Epithelial cell of esophagus (primary cell): Measurements from ENCODE around the gene SDSL.

ENCODE experiments used
- DNase-seq: peaks from one replicate; pipeline ENCODE4 v3.0.0; 2010; ENCODE audit warnings: low read depth
- H3K4me3 ChIP-seq: 2 replicates; pipeline ENCODE4 v1.5.1; 2011; ENCODE audit warnings: mild to moderate bottlenecking, low read length, control low read depth
- TF ChIP-seq, protein P1 (sequence below): IDR thresholded peaks from 2 replicates; pipeline ENCODE4 v1.5.1; 2011; ENCODE audit warnings: low read depth, mild to moderate bottlenecking, low read length, control low read depth, inconsistent platforms; ENCODE audit not compliant: insufficient read depth; ENCODE audit errors: missing control alignments

SDSL gene, protein sequence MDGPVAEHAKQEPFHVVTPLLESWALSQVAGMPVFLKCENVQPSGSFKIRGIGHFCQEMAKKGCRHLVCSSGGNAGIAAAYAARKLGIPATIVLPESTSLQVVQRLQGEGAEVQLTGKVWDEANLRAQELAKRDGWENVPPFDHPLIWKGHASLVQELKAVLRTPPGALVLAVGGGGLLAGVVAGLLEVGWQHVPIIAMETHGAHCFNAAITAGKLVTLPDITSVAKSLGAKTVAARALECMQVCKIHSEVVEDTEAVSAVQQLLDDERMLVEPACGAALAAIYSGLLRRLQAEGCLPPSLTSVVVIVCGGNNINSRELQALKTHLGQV

DNA sequence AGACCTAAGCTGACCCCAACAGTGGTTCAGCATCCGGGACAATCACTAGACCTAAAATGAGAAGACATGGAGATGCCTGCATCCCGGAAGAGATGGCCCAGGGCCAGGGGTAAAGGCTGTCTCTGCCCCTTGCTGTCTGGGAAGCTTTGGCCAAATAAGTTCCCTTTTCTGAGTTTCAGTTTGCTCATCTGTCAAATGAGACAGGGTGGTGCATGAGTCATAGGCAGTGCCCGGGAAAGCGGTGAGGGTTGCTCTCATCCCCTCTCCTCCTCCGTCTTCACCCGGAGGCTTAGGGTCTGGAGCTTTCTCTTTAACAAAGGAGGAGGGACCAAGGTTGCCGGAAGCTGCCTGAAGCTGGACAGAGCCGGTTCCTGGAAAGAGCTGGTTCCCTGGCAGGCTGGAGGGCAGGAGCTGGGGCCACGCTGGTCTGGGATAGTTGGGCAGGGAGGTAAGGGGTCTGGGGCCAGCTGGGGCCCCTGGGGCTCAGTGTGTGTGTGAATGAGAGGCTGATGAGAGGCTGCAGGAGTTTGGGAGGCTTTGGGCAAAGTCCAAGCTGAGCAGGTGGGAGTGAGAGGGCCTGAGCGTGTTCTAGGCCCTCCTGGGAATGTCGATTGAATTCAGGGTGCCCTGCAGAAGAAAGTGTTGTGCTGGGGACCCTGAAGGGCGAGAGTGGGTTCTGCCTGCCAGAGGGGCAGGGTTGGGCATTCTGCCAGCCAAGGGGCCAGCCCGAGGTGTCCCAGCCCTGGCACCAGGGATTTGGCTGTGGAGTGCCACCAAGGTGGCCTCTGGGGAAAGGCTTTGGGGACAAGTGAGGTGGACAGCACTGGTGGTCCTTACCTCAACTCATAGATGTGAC, at the start of gene SDSL:
TSS of gene SDSL (plus strand) at position 351 of the 856 bp plus-strand sequence. CDS start 5,603 bp downstream, outside the sequence.
- peak within 1 kb of the TSS; percentile 66 for H3K4me3 ChIP-seq
- DNase-seq = peak; percentile 88
- TF ChIP-seq, protein P1, sequence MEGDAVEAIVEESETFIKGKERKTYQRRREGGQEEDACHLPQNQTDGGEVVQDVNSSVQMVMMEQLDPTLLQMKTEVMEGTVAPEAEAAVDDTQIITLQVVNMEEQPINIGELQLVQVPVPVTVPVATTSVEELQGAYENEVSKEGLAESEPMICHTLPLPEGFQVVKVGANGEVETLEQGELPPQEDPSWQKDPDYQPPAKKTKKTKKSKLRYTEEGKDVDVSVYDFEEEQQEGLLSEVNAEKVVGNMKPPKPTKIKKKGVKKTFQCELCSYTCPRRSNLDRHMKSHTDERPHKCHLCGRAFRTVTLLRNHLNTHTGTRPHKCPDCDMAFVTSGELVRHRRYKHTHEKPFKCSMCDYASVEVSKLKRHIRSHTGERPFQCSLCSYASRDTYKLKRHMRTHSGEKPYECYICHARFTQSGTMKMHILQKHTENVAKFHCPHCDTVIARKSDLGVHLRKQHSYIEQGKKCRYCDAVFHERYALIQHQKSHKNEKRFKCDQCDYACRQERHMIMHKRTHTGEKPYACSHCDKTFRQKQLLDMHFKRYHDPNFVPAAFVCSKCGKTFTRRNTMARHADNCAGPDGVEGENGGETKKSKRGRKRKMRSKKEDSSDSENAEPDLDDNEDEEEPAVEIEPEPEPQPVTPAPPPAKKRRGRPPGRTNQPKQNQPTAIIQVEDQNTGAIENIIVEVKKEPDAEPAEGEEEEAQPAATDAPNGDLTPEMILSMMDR = no peak

DNA sequence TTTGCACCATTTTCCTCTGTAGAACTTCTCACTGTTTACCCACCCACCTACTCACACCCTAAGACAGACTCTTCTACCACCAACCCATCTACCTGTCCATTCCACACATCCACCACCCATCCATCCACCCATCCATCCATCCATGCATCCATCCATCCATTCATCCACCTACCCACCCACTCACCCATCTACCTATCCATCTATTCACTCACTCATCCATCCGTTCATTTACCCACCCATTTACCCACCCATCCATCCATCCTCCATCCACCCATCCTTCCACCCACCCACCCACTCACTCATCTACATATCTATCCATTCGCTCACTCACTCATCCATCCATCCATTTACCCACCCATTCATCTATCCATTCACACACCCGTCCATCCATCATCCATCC, 48.7 kb upstream of the SDSL start:
- TF ChIP-seq, protein P1 = no peak
- H3K4me3 ChIP-seq = no peak overlapping the region
- DNase-seq = no peak

DNA sequence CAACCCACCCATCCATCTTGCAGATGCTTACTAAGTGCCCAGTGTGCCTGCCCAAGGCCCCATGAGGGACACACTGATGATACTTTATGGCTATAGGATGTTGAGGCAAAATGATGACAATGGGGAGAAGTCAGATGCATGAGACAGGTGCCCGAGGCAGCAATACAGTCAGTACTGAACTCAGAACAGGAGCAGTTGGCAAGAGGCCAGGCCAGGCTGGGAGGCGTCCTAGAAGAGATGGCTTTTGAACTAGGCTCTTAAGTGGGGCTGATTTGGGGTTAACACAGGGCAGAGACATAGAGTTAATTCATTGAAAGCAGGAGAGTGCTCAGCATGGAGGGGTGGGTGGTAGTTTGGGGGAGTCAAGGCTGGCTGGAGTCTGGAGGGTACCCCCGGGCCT, 48.2 kb upstream of the SDSL start:
- TF ChIP-seq, protein P1 = no peak
- no peak overlapping the region for H3K4me3 ChIP-seq
- DNase-seq = peak; percentile 10

DNA sequence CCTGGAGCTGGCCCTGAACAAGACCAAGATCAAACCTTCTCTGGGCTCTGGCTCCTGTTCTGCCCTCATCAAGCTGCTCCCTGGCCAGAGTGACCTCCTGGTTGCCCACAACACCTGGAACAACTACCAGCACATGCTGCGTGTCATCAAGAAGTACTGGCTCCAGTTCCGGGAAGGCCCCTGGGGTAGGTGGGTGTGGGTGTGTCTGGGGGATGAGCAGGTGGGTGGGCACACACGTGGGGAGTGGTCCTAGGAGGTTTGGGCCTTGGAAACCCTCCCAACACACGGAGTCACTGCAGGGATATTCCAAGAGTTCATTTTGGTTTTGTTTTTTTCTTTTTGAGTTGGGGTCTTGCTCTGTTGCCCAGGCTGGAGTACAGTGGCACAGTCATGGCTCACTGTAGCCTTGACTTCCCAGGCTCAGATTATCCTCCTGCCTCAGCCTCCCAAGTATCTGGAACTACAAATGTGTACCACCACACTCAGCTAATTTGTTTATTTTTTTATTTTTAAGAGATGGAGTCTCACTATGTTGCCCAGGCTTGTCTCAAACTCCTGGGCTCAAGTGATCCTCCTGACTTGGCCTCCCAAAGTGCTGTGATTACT, 47.3 kb upstream of the SDSL start:
- no peak overlapping the region for H3K4me3 ChIP-seq
- DNase-seq = no peak
- TF ChIP-seq, protein P1 = no peak

DNA sequence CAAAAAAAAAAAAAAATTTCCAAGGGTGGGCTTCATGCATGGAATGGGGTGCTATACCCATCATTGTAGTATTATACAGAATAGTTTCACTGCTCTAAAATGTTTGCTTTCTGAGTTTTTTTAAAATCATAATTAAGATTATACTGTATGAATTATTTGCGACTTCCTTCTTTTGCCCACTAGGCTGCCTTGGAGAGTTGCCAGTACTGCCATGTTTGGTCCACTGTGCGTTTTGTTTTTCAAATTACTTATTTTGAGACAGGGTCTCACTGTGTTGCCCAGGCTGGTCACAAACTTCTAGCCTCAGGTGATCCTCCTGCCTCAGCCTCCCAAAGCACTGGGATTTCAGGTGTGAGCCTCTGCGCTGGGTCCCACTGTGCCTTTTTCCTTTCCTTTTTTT, 43.9 kb upstream of the SDSL start:
- TF ChIP-seq, protein P1 = no peak
- no peak overlapping the region for H3K4me3 ChIP-seq
- no peak for DNase-seq

DNA sequence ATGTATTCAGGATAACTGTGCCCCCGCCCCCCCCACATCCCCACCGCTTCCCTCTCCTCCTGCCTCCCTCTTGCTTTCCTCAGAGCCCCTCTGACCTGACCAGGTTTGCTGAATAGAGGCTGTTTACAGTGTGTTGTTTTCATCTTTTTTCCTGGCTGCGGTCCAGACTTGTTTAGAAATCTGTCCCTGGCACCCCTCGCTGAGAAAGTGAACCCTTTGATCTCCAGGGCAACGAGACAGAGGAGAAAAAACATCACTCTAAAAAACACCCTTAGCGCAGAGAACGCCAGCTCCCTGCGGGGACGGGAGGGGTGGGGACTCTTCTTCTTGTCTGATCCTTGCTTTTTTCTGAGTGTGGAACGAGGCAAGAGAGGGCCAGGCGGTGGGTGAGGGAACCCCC, 41.0 kb upstream of the SDSL start:
- no peak for DNase-seq
- TF ChIP-seq, protein P1 = no peak
- no peak overlapping the region for H3K4me3 ChIP-seq
